GM19099 (cell line): ENCODE data around the gene PIP4K2C.

Experiments
- POLR2A ChIP-seq: IDR thresholded peaks from 3 replicates; pipeline ENCODE4 v1.6.1; 2011; ENCODE audit warnings: low read depth; ENCODE audit not compliant: insufficient read length; ENCODE audit errors: extremely low read depth

The PIP4K2C gene

DNA sequence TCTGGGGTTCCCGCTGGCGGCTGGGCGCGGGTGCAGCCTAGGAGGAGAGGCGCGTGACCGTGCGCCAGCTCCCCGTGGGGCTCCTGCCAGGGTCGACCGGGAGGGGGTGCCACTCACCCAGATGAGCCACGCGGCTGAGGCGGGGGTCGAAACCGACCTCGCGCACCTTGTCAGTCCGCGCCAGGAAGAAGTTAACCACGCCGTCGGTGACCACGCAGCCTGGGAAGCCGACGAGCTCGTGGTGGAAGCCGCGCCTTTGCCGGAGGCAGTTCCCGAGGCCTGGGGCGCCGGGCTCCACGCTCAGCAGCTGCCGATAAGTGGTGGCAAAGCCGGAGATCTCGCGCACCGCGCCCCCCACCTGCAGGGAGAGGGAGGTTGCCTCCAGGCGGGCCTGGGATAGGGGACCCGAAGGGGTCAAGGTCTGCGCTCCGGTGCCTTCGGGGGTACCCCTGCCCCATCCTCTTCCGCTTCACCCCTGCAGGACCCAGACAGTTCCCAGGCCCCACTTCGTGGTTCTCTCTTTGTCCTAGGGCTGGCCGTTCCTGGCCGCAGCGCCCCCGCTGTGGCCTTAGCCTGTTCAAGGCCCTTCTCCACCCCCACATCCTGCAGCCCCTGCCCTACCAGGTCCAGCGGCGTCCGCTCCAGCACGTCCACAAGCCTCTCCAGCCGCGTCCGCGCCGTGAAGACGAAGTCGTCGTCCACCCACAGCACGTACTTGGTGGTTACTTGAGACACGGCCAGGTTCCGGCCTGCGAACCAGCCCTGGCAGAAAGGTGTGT is 36.7 kb downstream of the PIP4K2C start:
- TF ChIP-seq POLR2A: no peak

DNA sequence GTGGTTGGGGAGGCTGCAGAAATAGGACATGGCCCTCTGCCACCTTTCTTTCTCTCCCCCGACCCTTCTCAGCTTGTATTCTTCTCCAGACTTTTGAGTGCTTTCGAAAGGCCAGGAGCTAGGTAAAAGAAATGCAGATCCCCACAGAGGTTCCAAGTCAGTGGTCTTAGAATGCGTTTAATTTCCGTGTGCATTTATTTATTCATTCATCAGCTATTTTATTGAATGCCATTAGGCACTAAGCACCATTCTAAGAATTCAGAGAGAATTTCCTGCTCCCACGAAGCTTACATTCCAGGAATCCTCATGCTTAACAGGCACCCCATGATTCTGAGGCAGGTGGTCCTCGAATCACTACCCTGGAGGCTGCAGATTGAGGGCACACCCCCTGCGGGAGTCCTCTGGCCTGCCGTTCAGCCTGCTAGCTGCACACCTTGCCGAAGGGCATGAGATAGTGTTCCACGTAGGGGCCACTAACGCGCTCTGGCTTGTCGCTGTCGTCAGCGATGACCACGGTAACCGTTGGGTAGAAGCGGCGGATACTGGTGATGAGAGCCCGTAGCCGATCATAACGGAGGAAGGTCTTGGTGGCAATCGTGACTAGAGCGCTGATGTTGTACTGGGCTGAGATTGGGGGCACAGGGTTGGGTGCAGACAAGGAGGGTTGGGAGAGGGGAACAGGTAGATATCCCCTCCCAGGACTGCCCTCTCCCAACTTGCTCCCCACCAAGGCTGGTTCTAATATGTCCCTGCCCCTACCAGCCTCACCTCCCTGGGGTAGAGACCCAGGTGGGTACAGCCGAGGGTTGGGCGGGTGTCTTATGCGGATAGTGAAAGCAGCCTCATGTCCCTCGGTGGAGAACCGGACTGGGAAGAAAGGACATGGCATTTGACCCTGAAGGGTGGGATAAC is 37.5 kb downstream of the PIP4K2C start:
- no peak for TF ChIP-seq POLR2A

DNA sequence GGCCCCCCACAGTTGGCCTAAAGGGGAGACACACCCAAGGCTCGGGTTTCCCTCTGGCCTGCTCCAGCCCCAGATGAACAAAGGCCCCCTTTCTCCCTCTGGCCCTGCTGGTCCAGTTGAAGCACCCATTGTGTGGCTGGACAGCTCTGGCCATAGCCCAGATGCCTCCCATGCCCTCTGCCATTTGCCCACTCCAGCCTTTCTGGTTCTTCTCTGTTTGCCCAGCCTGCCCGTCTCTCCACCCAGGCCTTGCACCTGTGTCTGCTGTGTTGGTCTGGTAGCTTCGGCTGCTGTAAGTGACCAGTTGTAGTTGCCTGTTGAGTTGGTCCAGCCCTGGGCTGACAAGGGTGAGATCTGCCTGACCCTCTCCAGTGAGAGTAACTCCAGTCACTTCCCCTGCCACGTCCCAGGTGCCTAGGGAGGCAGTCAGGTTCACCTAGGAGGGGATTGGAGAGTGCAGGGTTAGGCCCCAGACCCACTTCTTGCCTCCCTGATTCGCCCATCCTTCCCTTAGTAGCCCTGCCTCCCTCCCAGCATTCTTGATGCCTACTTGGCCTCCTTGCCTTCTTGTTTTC is 39.0 kb downstream of the PIP4K2C start:
- no peak for TF ChIP-seq POLR2A

DNA sequence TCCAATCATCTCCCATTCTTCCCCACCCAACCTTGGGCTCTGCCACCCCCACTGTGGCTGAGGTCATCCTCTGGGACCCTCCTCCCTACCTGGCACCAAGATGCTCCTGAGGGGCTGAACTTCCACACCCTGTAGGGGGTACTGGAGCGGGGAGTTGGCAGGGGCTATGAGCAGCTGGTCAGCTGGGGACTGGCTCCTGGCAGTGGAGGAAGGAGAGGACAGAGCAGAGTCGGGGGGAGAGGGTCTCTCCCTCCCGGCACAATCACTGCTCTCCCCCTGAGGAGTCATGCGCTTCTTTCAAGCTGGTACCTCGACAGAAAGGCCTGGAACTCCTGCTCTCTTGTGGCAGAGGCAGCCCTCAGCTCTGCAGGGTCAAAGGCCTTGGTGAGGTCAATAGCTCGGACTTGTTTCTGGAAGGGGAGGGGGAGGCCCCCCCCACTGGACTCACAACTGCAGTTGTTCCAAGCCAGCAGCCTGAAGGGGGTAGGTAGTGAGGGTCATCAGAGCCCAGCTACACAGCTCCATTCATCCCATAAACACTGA is 40.0 kb downstream of the PIP4K2C start:
- no peak for TF ChIP-seq POLR2A

DNA sequence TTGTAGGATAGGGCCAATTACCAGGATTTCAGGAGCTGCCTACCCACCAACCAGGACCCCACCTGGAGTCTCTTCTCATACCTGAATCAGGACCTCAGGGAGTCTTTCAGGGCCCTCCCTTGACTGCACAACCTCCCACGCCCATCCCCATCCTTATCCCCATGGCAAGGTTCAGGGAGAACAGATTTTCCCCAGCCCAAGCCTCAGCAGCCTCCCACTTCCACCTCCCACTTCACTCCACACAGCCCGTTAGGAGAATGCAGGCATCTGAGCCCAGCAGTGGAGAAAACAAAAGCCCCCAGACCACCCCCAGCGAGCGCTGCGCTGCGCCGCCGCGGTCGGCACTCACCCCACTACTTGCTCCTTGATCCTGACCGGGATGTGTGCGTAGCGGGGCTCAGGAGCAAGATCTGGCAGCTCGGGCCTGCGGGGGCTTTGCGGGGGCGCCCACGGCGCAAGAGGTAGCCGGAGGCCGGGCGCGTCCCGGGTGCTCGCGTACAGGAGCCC is 40.6 kb downstream of the PIP4K2C start:
- no peak for TF ChIP-seq POLR2A

DNA sequence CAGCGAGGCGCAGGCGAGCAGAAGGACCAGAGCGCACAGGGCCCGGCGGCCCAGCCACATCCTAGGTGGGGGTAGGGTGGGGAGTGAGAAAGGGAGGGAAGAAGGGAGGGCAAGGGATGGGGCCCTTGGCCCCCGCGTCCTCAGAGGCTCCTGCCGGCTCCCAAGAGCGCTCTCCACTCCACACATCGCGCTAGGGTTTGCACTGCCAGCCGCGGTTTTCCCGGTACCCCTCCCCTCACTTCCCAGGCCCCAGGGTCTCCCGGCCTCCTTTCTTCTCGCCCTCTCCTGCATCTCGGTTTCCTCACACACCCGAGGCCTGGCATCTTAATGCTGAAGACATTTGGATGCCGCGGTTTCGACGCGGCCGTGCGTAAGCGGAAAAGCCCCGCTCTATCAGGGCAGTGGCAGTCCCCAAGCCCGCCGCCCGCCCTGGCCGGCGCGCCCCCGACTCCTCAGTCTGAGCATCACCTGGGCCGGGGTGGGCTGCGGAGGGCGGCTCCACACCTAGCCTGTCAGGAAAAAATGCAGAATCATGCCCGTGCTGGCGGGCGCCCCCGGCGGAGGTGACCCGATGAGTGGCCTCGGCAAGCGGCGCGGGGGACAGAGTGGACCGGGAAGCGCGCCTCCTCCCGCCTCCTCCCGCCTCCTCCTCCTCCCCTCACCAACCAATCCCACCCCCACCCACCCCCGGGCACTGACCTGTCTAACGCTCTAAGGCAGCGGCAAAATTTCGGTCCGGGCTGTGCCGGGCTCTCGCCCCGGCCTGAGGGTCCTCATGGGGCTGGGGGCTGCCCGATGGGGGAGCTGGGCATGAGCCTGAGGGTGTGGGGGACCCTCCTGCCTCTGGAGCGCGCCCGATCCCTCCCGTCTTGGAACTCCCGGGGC is 41.3 kb downstream of the PIP4K2C start:
- no peak for TF ChIP-seq POLR2A

DNA sequence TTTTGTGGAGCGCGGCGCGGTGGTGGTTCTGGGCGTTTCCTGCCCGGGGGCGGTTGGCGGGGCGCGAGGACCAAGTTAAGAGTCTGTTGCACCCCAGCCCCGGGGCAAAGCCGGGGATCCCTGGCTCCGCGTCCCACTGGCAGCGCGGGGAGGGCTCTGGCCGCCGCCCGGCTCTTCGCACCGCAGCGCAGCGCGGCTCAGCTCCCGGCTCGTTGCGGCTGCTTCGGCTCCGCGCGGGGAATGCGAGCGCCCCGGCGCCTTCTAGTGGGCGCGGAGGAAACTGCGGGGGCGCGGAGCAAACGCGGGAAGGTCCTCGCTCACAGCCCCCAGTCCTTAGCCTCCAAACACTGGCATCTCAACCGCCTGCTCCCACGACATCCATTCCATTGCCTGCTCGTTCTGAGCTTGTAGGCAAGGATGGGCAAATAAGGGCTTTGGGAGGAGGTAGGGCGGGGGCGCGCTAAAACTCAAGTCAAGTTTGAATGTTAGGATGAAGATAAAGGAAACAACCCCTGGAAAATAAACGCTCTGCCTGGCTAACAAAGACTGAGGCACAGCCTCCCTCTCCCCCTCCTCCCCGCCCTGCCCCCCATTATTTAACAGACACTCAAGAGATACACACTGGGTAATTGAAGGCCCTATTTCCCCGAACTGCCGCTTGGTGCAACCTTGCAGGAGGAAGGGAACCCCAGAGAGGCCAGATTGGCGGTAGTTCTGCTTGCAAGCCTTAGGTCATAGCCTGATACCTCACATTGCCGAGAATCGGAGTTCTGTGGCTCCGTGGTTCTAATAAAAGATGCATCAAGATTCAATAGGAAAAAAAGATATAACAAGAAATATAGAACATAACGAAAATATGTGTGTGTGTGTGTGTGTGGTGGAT is 42.2 kb downstream of the PIP4K2C start, which contains the start of gene B4GALNT1:
Gene B4GALNT1, minus strand, starts transcription at position 244 of the 883 bp plus-strand sequence. CDS start 1,069 bp downstream, outside the sequence.
- TF ChIP-seq POLR2A: no peak

DNA sequence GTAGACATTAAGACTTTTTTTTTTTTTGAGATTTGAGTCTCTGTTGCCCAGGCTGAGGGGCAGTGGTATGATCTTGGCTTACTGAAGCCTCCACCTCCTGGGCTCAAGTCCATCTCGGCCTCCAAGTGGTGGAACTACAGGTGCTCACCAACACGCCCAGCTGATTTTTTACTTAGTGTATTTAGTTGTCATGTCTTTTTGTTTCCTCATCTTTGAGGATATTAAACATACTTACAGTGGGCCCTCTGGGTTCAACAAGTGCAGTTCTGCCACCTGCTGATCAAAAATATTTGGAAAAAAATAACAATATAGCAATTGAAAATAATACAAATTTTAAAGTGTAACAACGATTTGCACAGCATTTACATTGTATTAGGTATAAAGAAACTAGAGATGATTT is 46.4 kb downstream of the PIP4K2C start:
- no peak for TF ChIP-seq POLR2A

DNA sequence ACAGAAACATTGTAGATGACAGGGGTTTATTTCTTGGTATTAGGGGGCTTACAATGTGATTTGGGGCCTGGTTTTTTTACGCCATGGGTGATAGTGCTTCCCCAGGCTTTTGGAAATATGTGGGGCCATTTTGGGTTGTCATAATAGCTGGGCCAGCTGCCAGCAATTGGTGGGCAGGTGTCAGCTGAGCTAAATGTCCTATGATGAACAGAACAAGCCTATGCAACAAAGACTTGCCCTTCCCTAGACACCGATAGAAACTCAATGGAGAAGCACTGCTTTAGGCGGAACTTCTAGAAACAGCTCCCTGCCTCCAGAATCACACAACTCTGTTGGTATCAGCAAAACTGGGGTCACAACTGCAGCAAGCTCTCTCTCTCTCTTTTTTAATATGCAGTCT is 47.1 kb downstream of the PIP4K2C start:
- TF ChIP-seq POLR2A: no peak

DNA sequence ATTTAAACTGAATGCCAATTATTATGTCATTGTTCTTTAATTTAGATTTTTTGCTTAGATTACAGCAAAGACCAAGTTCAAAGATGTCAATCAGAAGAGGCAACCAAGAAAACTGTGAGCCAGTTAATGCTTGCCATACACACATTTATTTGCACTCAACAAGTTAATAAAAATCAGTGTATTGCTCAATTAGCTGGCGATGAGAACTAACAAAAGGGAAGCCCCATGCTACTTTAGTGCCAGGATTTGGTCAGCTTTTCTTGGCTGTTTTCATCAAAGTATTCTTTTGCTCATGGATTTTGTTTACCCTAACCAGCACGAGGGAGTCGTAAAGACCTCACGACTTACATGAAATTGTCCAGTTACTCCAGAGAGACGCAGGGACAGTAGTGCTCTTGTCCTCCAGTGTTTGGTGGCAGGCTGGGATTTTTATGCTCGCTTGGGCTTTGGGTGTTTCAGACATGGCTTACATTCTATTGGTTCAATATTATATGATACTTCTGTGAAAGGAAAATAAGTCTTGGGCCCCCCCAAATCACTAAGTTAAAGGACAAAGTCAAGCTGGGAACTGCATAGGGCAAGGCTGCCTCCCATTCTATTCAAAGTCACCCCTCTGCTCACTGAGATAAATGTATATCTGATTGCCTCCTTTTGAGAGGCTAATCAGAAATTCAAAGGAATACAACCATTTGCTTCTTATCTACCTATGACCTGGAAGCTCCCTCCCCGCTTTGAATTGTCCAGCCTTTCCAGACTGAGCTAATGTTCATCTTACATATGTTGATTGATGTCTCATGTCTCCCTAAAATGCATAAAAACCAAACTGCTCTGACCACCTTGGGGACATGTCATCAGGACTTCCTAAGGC is 49.4 kb downstream of the PIP4K2C start:
- no peak for TF ChIP-seq POLR2A

DNA sequence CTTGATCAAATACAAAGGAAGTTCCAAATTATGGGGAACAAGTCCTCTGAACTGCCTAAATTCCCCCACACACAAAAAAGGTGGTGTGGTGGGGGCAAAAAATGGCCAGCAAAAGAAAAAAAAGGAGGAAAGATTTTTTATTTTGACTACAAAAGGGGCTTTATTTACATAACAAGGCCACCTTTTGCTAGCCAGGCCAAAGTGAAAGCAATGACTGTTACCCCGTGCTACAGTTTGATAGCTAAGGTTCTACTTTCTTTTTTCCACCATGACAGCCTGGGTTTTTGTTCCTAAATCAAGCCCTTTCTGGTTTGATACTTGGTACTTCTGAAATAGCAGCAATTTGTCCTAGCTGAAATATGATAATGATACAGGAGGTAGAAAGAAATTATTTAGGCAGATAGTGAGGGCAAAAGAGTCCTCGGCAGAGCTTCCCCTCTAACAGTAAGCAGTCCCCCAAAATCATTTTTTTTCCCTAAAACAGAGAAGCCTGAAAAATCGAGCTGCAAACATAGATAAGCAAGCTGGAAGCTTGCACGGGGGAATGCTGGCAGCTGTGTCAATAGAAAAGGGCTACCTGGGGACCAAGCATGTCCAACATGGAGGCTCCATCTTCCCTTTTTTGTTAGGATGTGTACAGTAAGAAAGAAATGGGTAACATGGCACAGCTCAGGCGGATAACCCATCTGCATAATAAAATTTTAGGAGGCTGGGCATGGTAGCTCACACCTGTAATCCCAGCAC is 50.9 kb downstream of the PIP4K2C start:
- no peak for TF ChIP-seq POLR2A
